ENCODE measurements around the gene CEP57L1.
"Not testable (repeated sequence)": the region's sequence is repeated elsewhere in the genome, so short reads cannot be mapped to it uniquely, and the experiment has no call there.

CEP57L1 gene

DNA sequence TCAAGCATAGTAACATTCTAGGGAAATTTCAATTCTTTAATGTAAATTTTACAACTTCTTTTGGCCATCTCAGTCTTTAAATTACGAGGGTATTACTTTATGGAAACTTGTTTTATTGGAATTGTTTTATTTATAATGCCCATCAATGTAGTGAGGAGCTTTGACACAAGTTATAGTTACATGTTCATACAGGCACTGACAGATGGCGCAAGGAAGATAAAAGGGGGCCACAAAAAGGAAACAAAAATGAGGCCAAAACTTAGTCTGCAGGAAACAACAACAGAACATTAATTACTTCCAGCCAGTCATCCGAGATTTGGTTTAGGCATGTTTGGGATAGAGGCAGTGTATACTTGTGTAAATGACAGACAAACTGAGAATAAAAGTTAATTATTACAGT lies 18.9 kb upstream of the CEP57L1 start:
- TF ChIP-seq, protein P1, sequence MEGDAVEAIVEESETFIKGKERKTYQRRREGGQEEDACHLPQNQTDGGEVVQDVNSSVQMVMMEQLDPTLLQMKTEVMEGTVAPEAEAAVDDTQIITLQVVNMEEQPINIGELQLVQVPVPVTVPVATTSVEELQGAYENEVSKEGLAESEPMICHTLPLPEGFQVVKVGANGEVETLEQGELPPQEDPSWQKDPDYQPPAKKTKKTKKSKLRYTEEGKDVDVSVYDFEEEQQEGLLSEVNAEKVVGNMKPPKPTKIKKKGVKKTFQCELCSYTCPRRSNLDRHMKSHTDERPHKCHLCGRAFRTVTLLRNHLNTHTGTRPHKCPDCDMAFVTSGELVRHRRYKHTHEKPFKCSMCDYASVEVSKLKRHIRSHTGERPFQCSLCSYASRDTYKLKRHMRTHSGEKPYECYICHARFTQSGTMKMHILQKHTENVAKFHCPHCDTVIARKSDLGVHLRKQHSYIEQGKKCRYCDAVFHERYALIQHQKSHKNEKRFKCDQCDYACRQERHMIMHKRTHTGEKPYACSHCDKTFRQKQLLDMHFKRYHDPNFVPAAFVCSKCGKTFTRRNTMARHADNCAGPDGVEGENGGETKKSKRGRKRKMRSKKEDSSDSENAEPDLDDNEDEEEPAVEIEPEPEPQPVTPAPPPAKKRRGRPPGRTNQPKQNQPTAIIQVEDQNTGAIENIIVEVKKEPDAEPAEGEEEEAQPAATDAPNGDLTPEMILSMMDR (IDR thresholded peaks at IDR 0.05; ENCODE audit: insufficient read depth, low read length, missing control alignments): no peak
- ChIA-PET CTCF (interaction anchor here (1.1 to 8.5 kb wide), 3 partner anchors 14 to 533 kb away, joined by 3 to 197 read pairs (median 85); partner anchors contain the start of genes CEP57L1 and SESN1), POLR2A (interaction anchor here (0.5 to 0.8 kb wide), 2 partner anchors 18 to 69 kb away, joined by 3 to 5 read pairs; no protein-coding TSS in a partner anchor)
- H3K4me3 ChIP-seq (ENCODE audit: low read depth, low read length): no peak overlapping the region
- no peak for DNase-seq (ENCODE audit: low read depth, low spot score)

DNA sequence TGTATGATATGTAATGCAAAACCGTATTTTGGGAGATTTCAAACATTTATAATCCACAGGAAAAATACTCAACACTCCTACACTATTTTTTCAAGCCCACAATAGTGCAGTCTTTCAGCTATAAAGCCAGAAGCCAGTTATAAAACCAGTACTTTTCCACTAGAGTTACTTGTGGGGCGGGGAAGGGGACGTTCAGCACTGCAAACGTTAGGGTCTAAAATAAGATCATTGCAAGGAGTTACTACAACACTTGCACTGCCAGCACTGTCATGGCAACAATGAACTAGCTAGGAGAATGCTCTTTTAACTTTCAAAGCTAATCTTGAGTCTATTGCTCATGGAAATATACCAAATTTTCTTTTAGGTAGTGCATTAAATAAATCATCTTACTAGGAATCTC lies 15.3 kb upstream of the CEP57L1 start:
- CTCF ChIA-PET: interaction anchor here (0.7 to 1.1 kb wide), 3 partner anchors 9 to 537 kb away, joined by 3 to 4 read pairs (median 3); partner anchors contain the start of gene SESN1
- TF ChIP-seq, protein P1 (IDR thresholded peaks at IDR 0.05; ENCODE audit: insufficient read depth, low read length, missing control alignments): no peak
- POLR2A ChIA-PET: interaction anchor here (1.5 kb wide), 1 partner anchor 15 kb away, joined by 6 read pairs; the partner anchor contains the start of gene SESN1
- DNase-seq (ENCODE audit: low read depth, low spot score): no peak
- H3K4me3 ChIP-seq (ENCODE audit: low read depth, low read length): no peak overlapping the region

DNA sequence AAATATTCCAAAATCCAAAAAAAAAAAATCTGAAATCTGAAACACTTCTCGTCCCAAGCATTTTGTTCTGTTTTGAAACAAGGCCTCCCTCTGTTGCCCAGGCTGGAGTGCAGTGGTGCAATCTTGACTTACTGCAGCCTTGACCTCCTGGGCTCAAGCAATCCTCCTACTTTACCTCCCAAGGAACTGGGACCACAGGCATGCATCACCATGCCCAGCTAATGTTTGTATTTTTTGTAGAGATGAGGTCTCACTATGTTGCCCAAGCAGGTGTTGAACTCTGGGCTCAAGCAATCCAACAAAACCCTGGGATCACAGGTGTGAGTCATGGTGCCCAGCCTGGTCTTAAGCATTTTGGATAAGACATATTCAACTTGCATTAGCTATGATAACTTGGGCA lies 14.3 kb upstream of the CEP57L1 start:
- TF ChIP-seq, protein P1 (IDR thresholded peaks at IDR 0.05; ENCODE audit: insufficient read depth, low read length, missing control alignments): no peak
- ChIA-PET POLR2A (no interaction called here), CTCF (interaction anchor here (1.0 to 1.4 kb wide), 4 partner anchors 8 to 539 kb away, joined by 3 to 12 read pairs (median 5); no protein-coding TSS in a partner anchor)
- no peak overlapping the region for H3K4me3 ChIP-seq (ENCODE audit: low read depth, low read length)
- DNase-seq (ENCODE audit: low read depth, low spot score): no peak

DNA sequence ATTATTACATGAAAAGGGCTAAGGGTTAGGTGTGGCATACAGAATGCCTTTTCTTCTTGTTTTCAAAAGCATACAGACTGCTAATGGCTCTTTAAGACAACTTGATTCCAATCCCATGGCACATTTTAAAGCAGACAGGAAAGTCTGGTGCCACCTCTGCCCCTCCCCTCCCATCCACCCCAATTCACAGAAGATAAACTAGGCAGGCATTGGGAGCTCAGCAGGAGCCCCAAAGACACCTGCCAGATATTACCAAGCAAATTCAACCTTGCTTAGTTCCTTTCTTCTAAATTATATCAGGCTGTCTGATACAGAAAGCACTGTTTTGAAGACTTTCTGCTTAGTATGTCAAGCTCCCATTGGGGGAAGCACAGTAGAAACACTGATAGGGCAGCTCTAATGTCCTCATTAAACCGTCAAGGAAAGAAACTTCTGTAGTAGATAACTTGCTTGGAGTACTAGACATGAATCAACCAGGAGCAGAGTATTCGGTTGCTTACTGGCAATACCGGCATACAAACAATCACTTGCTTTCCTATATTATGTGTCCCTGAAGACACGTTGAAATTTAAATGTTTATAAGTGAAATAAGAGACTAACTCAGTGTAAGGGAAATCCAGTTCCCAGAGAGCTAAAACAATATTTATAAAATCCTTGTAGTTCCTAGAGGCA lies 13.7 kb upstream of the CEP57L1 start:
- TF ChIP-seq, protein P1 (IDR thresholded peaks at IDR 0.05; ENCODE audit: insufficient read depth, low read length, missing control alignments): no peak
- no peak for DNase-seq (ENCODE audit: low read depth, low spot score)
- H3K4me3 ChIP-seq (ENCODE audit: low read depth, low read length): no peak overlapping the region
- ChIA-PET POLR2A (no interaction called here), CTCF (interaction anchor here (1.0 to 1.4 kb wide), 4 partner anchors 9 to 540 kb away, joined by 3 to 12 read pairs (median 5); no protein-coding TSS in a partner anchor)

DNA sequence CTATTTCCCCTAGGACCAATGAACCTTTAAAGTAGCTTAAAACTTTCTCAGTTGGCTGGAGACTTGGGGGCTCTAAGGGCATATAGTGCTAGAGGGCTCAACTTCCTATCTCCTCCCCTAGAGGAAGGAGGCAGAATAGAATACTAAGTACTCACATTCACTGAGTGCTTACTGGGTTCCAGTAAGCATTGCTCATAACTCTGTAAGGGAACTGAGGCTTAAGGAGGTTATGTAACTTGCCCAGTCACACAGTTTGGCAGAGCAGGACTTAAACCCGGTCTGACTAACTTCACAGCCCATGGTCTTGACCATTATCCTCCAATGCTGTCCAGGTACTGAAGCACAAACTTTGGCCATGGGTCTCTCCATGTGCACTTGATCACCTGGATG lies 13.1 kb upstream of the CEP57L1 start:
- no peak for DNase-seq (ENCODE audit: low read depth, low spot score)
- POLR2A ChIA-PET: no interaction called here
- H3K4me3 ChIP-seq (ENCODE audit: low read depth, low read length): no peak overlapping the region
- TF ChIP-seq, protein P1 (IDR thresholded peaks at IDR 0.05; ENCODE audit: insufficient read depth, low read length, missing control alignments): no peak
- CTCF ChIA-PET: interaction anchor here (1.0 to 1.4 kb wide), 4 partner anchors 9 to 540 kb away, joined by 3 to 12 read pairs (median 5); no protein-coding TSS in a partner anchor

DNA sequence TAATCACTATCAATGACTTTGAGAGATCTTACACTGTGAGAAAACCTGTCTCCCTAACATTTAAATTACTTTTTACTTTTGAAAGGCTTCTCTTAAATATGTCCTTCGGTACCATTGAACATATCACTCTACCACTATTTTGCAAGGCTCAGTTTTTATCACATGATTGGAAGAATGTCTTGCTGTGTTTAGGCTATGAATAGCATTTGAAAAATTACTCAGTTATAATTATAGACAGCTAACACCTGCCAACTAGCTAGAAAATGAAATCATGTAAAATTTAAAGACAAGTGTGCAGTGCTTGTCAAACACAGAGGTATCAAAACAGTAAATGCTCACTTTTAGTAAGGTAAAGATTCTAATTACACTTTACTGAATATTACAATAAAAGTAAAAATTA lies 11.7 kb upstream of the CEP57L1 start:
- TF ChIP-seq, protein P1 (IDR thresholded peaks at IDR 0.05; ENCODE audit: insufficient read depth, low read length, missing control alignments): no peak
- ChIA-PET CTCF (interaction anchor here (1.2 to 13.3 kb wide), 3 partner anchors 10 to 552 kb away, joined by 3 to 85 read pairs (median 3); no protein-coding TSS in a partner anchor), POLR2A (no interaction called here)
- no peak overlapping the region for H3K4me3 ChIP-seq (ENCODE audit: low read depth, low read length)
- DNase-seq (ENCODE audit: low read depth, low spot score): no peak

DNA sequence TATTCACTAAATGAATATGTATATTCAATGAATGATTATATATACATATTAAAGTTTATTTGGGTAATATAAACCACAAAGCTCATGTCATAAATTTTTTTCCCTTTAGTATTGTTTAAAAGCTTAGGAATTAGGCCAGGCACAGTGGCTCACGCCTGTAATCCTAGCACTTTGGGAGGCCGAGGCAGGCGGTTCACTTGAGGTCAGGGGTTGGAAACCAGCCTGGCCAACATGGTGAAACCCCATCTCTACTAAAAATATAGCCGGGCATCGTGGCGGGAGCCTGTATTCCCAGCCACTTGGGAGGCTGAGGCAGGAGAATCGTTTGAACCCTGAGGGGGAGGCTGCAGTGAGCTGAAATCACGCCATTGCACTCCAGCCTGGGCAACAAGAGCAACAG lies 11.2 kb upstream of the CEP57L1 start:
- POLR2A ChIA-PET; DNase-seq (ENCODE audit: low read depth, low spot score); H3K4me3 ChIP-seq (ENCODE audit: low read depth, low read length): not testable (repeated sequence)
- CTCF ChIA-PET: interaction anchor here (1.1 to 13.3 kb wide), 4 partner anchors 11 to 553 kb away, joined by 3 to 85 read pairs (median 3); no protein-coding TSS in a partner anchor
